Adrenal gland (tissue), 5 donors: ENCODE measurements around the gene CNTN1.

ENCODE experiments used
- CTCF ChIP-seq, 6 experiments: fragments of 450-650 bp in 4 of 6; fragments of 200-600 bp in 2 of 6; sonication (generic) in 1 of 6; IDR thresholded peaks; 1 replicate in 5 of 6; 2 replicates in 1 of 6; pipeline versions ENCODE4 v1.5.1 to v1.8.0; 2016 to 2021; ENCODE audit warnings: antibody characterized with exemption in 6 of 6, mild to moderate bottlenecking in 2 of 6, moderate library complexity in 1 of 6
- POLR2A ChIP-seq, 2 donors: fragments of 450-650 bp; IDR thresholded peaks; one replicate each; pipeline ENCODE4 v1.6.1; 2017; ENCODE audit warnings: antibody characterized with exemption in 2 of 2, mild to moderate bottlenecking in 2 of 2, moderate library complexity in 1 of 2
- donor health status: DM: no; HTN: no; CAD: no.

- TF ChIP-seq POLR2A (IDR thresholded peaks at IDR 0.05) (no peak), CTCF (IDR thresholded peaks at IDR 0.05) (no peak)
These were observed 139.7 kb downstream of the CNTN1 start for GRCh38 chr12:40831916-40832315.
